Stimulated activated CD8-positive, alpha-beta memory T cell treated with anti-CD3 and anti-CD28 coated beads, Interleukin-2, amount 100 ng/mL, for 48 hours (primary cell): Measurements from ENCODE around the gene MB21D2.

Experiments
- DNase-seq, 2 donors: peaks; one replicate each; pipeline ENCODE4 v3.0.0-alpha.2; 2020; ENCODE audit warnings: low read depth in 2 of 2

The MB21D2 gene

GRCh38 chr3:192921793-192922192 lies 4.1 kb upstream of the MB21D2 start:
- no peak for DNase-seq

- no peak for DNase-seq
Measured at GRCh38 chr3:192920411-192920810, 2.8 kb upstream of the MB21D2 start.

GRCh38 chr3:192919901-192920300 lies 2.2 kb upstream of the MB21D2 start:
- DNase-seq, result no peak

GRCh38 chr3:192918275-192918588 lies 576 bp upstream of the MB21D2 start:
- no peak for DNase-seq

- DNase-seq, result no peak
Measured at GRCh38 chr3:192917028-192917403, 640 bp downstream of the MB21D2 start.

- DNase-seq, result no peak
Measured at GRCh38 chr3:192916371-192917027, 1.2 kb downstream of the MB21D2 start.

- DNase-seq, result no peak
Measured at GRCh38 chr3:192915722-192916121, 1.9 kb downstream of the MB21D2 start.

- DNase-seq, result no peak
Measured at GRCh38 chr3:192915304-192915703, 2.4 kb downstream of the MB21D2 start.

- DNase-seq, result no peak
Measured at GRCh38 chr3:192914848-192915247, 2.8 kb downstream of the MB21D2 start.

GRCh38 chr3:192913540-192913939 lies 4.1 kb downstream of the MB21D2 start:
- DNase-seq, result no peak

GRCh38 chr3:192911293-192911692 lies 6.4 kb downstream of the MB21D2 start:
- no peak for DNase-seq

GRCh38 chr3:192907784-192908183 lies 9.9 kb downstream of the MB21D2 start:
- DNase-seq, result no peak

- DNase-seq, result no peak
Measured at GRCh38 chr3:192906940-192907339, 10.7 kb downstream of the MB21D2 start.

GRCh38 chr3:192905980-192906678 lies 11.5 kb downstream of the MB21D2 start:
- no peak for DNase-seq

GRCh38 chr3:192904632-192905289 lies 12.9 kb downstream of the MB21D2 start:
- DNase-seq, result no peak

GRCh38 chr3:192902549-192902948 lies 15.1 kb downstream of the MB21D2 start:
- no peak for DNase-seq

GRCh38 chr3:192901435-192901834 lies 16.2 kb downstream of the MB21D2 start:
- no peak for DNase-seq

GRCh38 chr3:192899540-192899982 lies 18.1 kb downstream of the MB21D2 start:
- DNase-seq, result no peak

GRCh38 chr3:192897005-192897404 lies 20.7 kb downstream of the MB21D2 start:
- no peak for DNase-seq

- DNase-seq, result no peak
Measured at GRCh38 chr3:192896208-192896607, 21.4 kb downstream of the MB21D2 start.

GRCh38 chr3:192894676-192895075 lies 23.0 kb downstream of the MB21D2 start:
- DNase-seq, result no peak

- DNase-seq, result peak; percentile 39 to 47
Measured at GRCh38 chr3:192892981-192893700, 24.5 kb downstream of the MB21D2 start.
